DND-41 (cell line): ENCODE data around the gene FURIN.

Experiments
- ATAC-seq: fragments of 200-7000 bp; cut with Tn5 transposase; 3 replicates; pipeline ENCODE4 v1.9.1; 2021; ENCODE audit warnings: low read depth; ENCODE audit not compliant: insufficient read depth
- DNase-seq: peaks from one replicate; pipeline ENCODE4 v3.0.0-alpha.2; 2020
- H2AFZ ChIP-seq: 2 replicates; pipeline ENCODE4 v1.6.0; 2012; ENCODE audit warnings: low read depth, low read length
- H3K27ac ChIP-seq: 2 replicates; pipeline ENCODE4 v1.5.1; 2012; ENCODE audit warnings: low read length, inconsistent platforms
- H3K27me3 ChIP-seq: fragments of 200-600 bp; sonication (generic); 2 replicates; pipeline ENCODE4 v1.6.0; 2012; ENCODE audit warnings: low read length, mild to moderate bottlenecking, inconsistent platforms; ENCODE audit not compliant: insufficient read depth, poor library complexity
- H3K36me3 ChIP-seq: 2 replicates; pipeline ENCODE4 v1.5.1; 2012; ENCODE audit warnings: low read length, inconsistent platforms; ENCODE audit not compliant: insufficient read depth
- H3K4me1 ChIP-seq: 2 replicates; pipeline ENCODE4 v1.5.1; 2012; ENCODE audit warnings: mild to moderate bottlenecking, low read length; ENCODE audit not compliant: insufficient read depth
- H3K4me2 ChIP-seq: 2 replicates; pipeline ENCODE4 v1.6.0; 2012; ENCODE audit warnings: mild to moderate bottlenecking, moderate library complexity, low read length, inconsistent platforms; ENCODE audit not compliant: insufficient read depth
- H3K4me3 ChIP-seq, 2 experiments: fragments of 200-600 bp in 1 of 2; shearing (Covaris generic) in 1 of 2; 2 replicates each; pipeline ENCODE4 v1.5.1; 2012 to 2016; ENCODE audit warnings: inconsistent platforms in 2 of 2, low read length in 2 of 2, mild to moderate bottlenecking in 2 of 2, low read depth in 1 of 2, moderate library complexity in 1 of 2
- H3K79me2 ChIP-seq: 2 replicates; pipeline ENCODE4 v1.6.0; 2012; ENCODE audit warnings: low read length, inconsistent platforms; ENCODE audit not compliant: insufficient read depth
- H3K9ac ChIP-seq: 2 replicates; pipeline ENCODE4 v1.6.0; 2012; ENCODE audit warnings: low read depth, mild to moderate bottlenecking, inconsistent platforms, low read length, moderate library complexity
- H3K9me3 ChIP-seq: 2 replicates; pipeline ENCODE4 v1.5.1; 2012; ENCODE audit warnings: low read length, moderate library complexity, mild to moderate bottlenecking, inconsistent platforms; ENCODE audit not compliant: insufficient read depth, severe bottlenecking
- H4K20me1 ChIP-seq: 2 replicates; pipeline ENCODE4 v1.6.0; 2012; ENCODE audit warnings: low read length; ENCODE audit not compliant: insufficient read depth
- EZH2 ChIP-seq: IDR thresholded peaks from 3 replicates; pipeline ENCODE4 v1.6.1; 2012; ENCODE audit warnings: borderline replicate concordance, low read depth, mild to moderate bottlenecking, moderate library complexity, low read length, inconsistent platforms; ENCODE audit not compliant: severe bottlenecking
- TF ChIP-seq, protein P1 (sequence below): IDR thresholded peaks from 2 replicates; pipeline ENCODE4 v1.5.1; 2012; ENCODE audit warnings: borderline replicate concordance, low read length, moderate library complexity, mild to moderate bottlenecking; ENCODE audit not compliant: poor library complexity, severe bottlenecking; ENCODE audit errors: extremely low read depth

The FURIN gene

DNA sequence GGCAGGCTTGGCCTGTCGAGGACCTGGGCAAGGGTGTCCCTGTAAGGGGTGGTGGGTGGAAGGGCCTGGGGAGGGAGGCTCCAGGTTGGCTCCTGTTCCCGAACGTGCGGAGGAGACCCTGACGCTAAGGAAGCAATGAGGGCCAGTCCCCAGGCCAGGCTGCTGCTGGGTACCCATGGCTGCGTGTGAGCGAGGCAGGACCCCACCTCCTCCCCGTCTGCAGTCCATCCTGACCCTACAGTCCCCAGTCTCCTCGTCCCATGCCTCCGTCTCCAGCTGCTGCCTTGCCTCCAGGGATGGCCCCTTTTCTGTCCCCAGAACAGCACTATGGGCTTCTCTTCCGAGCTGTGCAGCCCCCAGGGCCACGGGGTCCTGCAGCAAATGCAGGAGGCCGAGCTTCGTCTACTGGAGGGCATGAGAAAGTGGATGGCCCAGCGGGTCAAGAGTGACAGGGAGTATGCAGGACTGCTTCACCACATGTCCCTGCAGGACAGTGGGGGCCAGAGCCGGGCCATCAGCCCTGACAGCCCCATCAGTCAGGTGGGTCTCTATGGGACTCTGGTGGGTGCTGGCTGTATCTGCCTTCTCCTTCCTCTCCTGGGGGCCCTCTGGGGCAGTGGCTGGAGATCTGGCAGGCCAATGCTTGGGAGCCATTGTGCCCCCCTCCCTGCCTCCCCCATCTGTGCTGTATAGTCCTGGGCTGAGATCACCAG, 16.5 kb downstream of the FURIN start:
- TF ChIP-seq, protein P1, sequence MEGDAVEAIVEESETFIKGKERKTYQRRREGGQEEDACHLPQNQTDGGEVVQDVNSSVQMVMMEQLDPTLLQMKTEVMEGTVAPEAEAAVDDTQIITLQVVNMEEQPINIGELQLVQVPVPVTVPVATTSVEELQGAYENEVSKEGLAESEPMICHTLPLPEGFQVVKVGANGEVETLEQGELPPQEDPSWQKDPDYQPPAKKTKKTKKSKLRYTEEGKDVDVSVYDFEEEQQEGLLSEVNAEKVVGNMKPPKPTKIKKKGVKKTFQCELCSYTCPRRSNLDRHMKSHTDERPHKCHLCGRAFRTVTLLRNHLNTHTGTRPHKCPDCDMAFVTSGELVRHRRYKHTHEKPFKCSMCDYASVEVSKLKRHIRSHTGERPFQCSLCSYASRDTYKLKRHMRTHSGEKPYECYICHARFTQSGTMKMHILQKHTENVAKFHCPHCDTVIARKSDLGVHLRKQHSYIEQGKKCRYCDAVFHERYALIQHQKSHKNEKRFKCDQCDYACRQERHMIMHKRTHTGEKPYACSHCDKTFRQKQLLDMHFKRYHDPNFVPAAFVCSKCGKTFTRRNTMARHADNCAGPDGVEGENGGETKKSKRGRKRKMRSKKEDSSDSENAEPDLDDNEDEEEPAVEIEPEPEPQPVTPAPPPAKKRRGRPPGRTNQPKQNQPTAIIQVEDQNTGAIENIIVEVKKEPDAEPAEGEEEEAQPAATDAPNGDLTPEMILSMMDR = no peak
- no peak overlapping the region for H3K9ac ChIP-seq
- no peaks in the 10 kb centered on the region for H3K79me2 ChIP-seq
- no peaks in the 10 kb centered on the region for H3K27me3 ChIP-seq
- no peak for DNase-seq
- no peak overlapping the region for H3K4me3 ChIP-seq
- no peaks in the 10 kb centered on the region for H3K9me3 ChIP-seq
- peaks cover 9% of the 10 kb centered on the region for H3K4me1 ChIP-seq
- peaks cover 19% of the 10 kb centered on the region for H3K36me3 ChIP-seq
- H3K4me2 ChIP-seq = no peak overlapping the region
- H4K20me1 ChIP-seq = peaks cover 6% of the 10 kb centered on the region; the same call in 1 of the 2 replicates
- H3K27ac ChIP-seq = no peak overlapping the region
- no peak overlapping the region for H2AFZ ChIP-seq
- no peak for ATAC-seq

DNA sequence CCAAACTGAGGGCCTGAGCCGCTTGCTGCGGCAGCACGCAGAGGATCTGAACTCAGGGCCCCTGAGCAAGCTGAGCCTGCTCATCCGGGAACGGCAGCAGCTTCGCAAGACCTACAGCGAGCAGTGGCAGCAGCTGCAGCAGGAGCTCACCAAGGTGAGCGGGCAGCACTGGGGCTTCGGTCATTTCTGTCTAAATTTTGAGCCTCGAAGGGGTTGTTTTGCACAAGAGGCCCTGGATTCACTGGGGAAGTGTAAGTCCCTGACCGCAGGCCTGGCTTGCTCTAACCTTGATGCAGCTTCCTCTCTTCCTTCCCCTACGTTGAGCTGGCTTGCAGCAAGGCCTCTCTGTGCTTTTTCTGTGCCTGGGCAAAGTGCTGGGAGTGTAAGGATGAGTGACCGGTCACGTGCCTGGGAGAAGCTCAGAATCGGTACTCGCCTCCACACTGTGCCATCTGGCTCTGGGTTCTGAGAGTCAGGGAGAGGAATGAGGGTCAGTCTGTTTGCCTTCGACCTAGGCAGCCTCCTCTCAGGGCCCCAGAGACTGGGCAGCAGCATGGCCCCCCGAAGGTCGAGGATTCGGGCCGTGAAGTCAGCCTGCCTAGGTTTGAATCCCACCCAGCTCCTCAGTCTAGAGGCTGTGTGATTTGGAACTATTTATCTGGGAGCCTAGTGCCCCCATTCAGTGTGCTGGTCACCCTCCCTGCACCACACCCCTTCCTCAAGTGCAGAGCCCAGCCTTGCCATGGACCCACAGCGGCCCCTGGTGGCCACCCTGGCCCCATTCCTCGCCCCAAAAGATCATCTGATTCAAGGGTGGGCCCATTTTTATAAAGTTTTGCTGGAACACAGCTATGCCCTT, 17.3 kb downstream of the FURIN start:
- Histone ChIP-seq H3K79me2 (no peaks in the 10 kb centered on the region), H2AFZ (no peak overlapping the region), H3K36me3 (peaks cover 11% of the 10 kb centered on the region), H3K4me2 (no peak overlapping the region), H3K4me3 (no peak overlapping the region), H3K4me1 (peaks cover 16% of the 10 kb centered on the region), H3K27ac (no peak overlapping the region), H4K20me1 (peaks cover 6% of the 10 kb centered on the region; the same call in 1 of the 2 replicates), H3K9me3 (no peaks in the 10 kb centered on the region), H3K27me3 (no peaks in the 10 kb centered on the region), H3K9ac (no peak overlapping the region)
- no peak for TF ChIP-seq EZH2
- TF ChIP-seq, protein P1 = peak; percentile 90
- ATAC-seq (peak; percentile 71), DNase-seq (peak; percentile 74)

DNA sequence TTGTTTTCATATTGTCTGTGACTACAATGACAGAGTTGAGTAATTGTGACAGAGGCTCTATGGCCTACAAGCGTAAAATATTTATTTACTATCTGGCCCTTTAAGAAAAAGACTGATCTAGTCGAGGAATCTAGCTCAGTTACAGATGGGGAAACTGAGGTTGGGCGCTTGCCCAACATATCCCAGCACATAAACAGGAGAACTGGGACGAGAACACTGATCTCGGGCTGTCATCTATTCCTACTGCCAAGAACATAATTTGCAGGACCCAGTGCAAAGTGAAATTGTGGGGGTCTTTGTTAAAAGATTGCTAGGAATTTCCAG, 17.9 kb downstream of the FURIN start:
- TF ChIP-seq EZH2 = no peak
- TF ChIP-seq, protein P1 = no peak

More for the DNA sequence above, 17.9 kb downstream of the FURIN start:
- Histone ChIP-seq H3K36me3 (peaks cover 5% of the 10 kb centered on the region), H3K27me3 (no peaks in the 10 kb centered on the region), H3K9me3 (no peaks in the 10 kb centered on the region), H3K79me2 (no peaks in the 10 kb centered on the region), H2AFZ (no peak overlapping the region), H3K9ac (no peak overlapping the region), H4K20me1 (peaks cover 6% of the 10 kb centered on the region; the same call in 1 of the 2 replicates), H3K4me1 (peaks cover 17% of the 10 kb centered on the region), H3K4me3 (no peak overlapping the region), H3K27ac (no peak overlapping the region), H3K4me2 (no peak overlapping the region)
- ATAC-seq = no peak
- DNase-seq = no peak
